Fibroblast of skin of right biceps (primary cell): ENCODE results near the gene PPP1R26.
"Not testable (repeated sequence)": the region's sequence is repeated elsewhere in the genome, so short reads cannot be mapped to it uniquely, and the experiment has no call there.

Experiments
- DNase-seq: peaks from one replicate; pipeline ENCODE4 v3.0.0-alpha.2; 2013

Gene PPP1R26, protein sequence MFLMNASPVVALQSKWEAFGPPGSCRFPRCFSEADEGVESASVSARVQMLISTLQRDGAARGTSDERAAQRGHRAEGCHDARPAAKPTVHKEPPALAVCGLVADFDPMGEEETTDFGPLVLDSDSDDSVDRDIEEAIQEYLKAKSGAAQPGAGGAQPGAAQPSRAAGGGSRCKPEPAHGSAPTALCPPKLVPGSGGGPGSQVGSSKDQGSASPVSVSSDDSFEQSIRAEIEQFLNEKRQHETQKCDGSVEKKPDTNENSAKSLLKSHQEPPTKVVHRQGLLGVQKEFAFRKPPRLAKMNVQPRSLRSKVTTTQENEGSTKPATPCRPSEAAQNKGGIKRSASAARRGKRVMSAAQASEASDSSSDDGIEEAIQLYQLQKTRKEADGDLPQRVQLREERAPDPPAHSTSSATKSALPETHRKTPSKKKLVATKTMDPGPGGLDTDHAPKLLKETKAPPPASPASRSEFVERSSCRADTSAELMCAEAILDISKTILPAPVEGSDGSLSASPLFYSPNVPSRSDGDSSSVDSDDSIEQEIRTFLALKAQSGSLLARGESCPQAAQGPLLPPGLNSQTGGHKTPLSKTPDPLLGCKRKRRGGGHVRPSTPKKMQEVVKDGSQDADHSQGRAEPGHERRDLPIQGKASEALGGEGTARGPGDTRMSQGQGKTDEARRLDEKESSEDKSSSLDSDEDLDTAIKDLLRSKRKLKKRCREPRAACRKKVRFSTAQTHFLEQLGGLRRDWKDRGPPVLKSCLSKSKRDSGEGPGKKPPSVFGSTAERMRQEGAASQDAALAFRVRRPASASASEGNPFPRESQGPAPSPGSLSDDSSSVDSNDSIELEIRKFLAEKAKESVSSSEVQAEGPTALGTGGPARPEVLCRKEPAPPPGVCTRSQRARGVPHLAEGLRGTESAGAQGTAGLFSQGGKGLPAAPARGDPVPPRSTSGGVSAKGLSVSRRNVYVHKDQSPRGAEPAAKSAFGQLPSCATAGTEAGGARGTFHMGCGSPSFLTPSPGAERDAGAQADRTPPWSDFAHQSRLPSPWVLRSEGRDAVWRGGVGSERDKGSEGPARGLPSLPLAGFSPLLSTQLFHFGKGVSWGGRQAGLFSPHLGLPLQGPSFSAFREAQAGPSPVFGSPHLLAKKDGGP (N-terminal part only)

DNA sequence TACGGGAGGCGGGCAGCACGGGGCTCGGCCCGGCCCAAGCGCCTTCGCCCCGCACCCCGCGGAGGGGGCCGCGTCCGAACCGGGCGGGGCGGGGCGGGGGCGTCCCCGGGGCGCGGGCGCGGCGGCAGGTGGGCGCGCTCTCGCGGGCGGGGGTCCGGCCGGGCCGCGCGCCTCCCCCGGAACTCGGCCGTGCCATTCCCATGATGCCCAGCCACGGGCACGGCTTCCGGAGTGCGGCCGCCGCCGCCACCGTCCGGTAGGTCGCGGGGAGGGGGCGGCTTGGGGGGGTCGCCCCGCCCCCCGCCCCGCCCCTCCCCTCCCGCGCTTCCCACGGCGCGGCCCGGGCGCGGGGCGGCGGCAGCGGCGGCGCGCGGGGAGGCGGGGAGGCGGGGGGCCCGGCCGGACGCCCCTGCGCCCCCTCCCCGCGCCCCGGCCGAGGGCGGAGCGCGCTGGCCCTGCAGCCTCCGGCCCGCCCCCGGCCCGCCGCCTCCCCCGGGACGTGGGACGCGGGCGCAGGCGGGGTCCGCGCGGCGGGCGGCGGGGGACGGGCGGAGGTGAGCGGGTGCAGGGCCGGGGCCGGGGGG lies at the start of gene PPP1R26:
Gene PPP1R26 (plus strand): TSS at position 314 of the 584 bp plus-strand sequence. CDS start 4,729 bp downstream, outside the sequence.
- no peak for DNase-seq

DNA sequence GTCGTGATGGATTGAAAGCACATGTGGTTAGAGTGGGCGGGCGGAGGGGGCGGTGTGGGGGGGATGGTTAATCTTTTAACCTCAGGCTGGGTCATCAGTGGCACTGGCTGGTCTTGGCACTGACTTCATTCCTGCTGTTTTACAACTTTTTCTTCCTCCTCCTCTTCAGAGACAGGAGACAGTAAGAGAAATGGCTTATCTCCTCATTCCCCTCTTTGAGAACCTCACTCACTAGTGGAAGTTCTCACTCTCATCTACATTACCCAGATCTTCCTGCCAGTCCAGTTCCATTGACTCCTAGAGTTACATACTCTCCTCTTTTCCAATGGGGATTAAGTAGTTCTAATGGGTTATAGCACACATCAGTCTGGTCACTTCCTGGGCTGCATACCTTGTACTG lies 42.3 kb upstream of the PPP1R26 start:
- no peak for DNase-seq

DNA sequence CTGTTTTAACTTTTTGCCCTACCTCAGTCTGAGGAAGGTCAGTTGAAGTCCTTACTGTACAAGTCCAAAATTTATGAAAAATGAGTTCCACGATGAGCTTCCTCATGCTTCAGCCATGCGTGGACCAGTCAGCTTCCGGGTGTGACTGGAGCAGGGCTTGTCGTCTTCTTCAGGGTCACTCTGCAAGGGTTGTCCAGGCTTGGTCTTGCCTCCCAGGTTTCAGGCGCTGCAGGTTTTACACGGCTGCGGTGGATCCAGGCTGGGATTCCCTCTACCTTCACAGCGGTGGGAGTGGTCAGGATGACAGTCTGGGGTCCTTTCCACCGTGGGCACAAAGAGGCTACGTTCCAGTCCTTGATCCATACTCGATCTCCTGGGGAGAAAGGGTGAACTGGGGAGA lies 41.9 kb upstream of the PPP1R26 start:
- DNase-seq: not testable (repeated sequence)

DNA sequence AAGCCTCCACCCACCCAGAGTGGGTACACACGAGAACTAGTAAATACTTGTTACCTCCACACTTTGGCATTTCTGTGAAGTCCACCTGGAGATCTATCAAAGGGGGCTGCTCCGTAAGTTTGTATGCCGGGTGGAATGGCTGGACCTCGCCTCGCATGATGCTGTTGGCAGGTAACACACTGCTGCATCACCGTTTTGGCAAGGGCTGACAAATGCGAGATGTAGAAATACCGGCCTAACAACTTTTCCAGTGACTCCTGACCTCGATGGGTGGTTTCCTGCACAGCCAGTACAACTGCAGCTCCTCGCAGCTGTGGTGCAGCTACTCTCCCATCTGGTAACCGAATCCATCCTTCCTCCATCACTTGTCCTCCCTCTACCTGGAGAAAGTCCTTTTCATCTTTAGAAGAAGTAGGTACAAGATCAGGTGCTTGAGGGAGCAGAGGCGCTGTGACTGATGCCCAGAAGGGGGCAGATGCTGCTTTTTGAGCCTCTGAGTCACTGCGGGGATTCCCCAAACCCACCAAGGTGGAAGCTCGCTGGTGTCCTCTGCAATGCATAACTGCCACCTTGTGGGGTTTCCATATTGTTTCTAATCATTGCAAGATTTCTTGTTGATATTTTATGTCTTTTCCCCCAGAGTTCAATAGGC lies 40.9 kb upstream of the PPP1R26 start:
- DNase-seq: not testable (repeated sequence)

DNA sequence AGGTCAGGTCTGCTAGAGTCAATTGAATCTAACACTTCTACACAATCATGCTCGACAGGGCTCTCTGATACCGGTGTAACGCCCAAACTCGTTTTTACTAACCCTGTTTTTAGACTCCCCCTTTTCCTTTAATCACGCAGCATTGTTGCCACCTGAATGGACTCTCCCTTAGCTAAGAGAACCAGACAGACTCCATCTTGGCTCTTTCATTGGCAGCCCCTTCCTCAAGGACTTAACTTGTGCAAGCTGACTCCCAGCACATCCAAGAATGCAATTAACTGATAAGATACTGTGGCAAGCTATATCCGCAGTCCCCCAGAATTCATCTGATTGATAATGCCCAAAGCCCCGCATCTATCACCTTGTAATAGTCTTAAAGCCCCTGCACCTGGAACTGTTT lies 40.1 kb upstream of the PPP1R26 start:
- not testable (repeated sequence) for DNase-seq

DNA sequence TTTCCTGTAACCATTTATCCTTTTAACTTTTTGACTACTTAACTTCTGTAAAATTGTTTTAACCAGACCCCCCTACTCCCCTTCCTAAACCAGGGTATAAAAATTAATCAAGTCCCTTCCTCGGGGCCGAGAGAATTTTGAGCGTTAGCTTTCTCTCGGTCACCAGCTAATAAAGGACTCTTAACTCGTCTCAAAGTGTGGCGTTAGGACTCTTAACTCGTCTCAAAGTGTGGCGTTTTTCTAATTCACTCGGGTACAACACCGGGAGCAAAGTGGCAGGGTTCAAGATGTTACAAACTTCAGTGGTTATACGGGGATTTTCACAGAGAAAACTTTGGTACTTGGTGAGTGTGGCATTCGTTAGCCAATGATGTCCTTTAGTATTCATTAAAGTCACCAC lies 39.7 kb upstream of the PPP1R26 start:
- no peak for DNase-seq

DNA sequence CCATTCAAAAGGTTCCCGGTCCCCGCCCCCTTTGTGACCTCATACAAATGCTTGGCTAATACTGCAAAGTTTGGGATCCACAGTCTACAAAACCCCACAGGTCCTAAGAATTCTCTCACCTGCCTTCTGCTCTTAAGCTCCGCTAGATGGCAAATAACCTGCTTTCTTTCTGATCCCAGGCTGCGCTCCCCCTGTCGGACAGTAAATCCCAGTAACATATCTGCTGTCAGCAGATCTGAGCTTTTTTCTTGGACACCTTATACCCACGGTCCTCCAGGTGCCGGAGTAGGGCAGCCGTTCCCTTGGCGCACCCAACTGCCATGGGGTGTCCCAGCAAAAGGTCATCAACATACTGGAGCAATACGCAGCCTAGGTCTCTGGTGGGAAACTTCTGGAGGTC lies 39.0 kb upstream of the PPP1R26 start:
- DNase-seq: no peak

DNA sequence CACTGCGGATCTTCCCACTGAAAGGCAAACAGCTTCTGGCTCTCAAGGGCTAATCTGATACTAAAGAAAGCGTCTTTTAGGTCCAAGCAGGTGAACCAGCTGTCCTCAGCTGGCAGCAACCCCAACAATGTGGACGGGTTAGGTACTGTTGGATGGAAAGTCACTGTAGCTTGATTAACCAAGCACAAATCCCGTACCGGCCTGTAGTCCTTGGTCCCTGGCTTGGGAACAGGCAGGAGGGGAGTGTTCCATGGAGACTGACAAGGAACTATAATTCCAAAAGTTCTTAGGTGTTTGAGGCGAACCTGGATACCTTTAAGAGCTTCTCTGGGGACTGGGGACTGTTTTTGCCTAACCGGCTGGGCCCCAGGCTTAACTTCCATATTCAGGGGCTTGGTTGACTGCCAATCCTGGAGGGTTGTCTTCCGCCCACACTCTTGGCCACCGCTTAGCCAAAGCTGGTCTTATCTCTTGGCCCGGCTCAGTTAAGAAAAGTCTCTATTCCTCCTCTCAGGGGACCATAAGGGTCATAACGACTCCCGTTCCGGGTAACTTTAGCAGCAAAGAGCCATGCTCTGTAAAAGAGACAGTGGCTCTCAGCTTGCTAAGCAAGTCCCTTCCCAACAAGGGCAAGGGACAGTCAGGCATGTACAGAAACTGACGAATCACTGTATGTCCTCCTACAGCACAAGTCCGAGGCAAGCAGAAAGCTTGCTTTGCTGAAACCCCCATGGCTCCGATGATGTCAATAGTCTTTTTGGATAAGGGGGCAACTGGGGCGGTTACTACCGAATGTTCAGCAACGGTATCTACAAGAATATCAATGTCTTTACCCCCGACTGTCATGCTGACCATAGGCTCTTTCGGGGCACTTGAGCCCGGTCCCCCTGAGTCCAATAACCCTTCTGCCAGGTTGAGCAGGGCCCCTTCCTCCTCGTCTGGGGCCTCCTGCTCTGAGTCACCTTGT lies 38.2 kb upstream of the PPP1R26 start:
- not testable (repeated sequence) for DNase-seq

DNA sequence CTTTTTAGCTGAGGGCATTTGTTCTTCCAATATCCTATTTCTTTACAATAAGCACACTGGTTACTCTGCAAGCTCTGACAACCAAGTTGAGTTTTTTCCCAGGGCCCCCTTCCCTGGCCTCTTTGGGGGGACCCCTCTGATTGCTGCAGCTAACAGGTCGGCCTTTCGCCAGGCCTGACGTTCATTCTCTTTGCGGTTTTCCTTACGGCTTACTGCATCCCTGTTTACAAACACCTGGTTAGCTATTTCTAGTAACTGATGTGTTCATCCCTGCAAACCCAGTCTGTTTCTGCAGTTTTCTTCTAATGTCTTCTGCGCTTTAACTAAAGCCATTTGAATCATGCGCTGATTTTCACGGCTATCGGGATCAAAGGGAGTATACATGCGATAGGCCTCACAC lies 37.5 kb upstream of the PPP1R26 start:
- DNase-seq: no peak

DNA sequence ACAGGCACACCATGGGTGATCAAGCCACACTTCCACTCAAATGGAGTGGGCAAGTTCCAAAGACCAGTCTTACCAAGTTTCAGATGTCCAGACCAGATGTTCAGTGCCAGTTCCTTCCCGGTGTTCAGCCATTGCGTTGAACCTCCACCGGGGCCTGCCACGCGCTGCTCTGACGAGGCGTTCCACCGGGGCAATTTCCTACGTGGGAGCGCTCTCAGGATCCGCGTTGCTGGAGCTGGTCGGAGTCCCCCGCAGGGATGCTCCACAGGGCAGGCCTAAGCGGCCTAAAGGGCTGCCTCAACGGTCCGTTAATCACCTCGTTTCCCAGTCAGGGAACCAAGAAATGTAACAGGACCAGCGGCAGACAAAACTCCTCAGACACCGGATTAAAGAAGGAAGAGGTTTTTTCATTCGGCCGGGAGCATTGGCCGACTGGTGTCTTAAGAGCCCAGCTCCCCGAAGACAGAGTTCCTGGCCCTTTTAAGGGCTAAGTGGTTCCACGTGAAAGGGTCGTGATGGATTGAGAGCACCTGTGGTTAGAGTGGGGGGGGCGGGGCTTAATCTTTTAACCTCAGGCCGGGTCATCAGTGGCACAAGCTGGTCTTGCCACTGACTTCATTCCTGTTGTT lies 35.7 kb upstream of the PPP1R26 start:
- DNase-seq: no peak

DNA sequence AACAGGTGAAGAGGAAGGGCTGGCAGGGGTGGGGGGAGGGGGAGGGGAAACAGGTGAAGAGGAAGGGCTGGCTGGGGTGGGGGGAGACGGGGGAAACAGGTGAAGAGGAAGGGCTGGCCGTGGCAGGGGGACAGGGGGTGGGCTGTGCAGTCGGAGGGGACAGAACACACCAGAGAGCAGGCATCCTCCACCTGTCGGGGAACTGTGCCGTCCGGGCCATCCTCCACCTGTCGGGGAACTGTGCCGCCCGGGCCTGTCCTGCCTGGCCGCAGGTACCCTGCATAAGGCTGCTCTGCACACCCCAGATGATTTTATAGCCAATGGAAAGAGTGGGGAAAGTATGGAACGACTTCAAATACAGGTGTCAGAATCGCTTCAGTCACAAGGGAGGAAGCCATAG lies 32.5 kb upstream of the PPP1R26 start:
- DNase-seq: no peak

DNA sequence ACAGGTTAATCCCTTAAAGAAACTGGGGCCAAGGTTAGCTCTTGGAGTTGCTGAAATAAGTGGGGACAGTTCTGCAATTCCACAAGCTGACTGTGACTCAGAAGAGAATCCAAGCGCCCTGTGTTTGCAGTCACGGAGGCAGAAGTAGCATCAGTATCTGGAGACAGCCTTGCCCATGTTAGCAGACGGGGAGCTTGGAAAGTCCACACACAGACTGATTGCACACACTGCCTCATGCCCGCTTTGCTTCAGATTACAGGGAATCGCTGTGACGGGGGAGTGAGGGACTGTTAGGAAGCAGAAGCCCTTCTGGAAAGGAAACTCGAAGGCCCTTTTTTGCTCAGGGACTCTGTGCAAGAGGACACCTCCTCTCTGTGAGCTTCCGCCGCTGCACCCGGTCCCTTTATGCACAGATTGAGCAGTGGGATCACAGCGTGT lies 30.9 kb upstream of the PPP1R26 start:
- DNase-seq: no peak

DNA sequence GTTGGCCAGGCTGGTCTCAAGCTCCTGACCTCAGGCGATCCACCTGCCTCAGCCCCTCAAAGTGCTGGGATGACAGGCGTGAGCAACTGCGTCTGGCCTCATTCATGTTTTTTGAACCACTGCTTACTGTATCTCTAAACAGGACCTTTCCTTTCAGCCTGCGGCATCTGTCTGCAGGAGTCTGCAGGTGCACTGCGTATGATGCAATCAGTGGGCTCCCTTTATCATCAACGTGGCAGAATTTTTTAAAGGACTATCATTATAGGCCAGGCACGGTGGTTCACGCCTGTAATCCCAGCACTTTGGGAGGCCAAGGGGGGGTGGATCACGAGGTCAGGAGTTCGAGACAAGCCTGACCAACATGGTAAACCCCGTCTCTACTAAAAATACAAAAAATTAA lies 30.1 kb upstream of the PPP1R26 start:
- not testable (repeated sequence) for DNase-seq

DNA sequence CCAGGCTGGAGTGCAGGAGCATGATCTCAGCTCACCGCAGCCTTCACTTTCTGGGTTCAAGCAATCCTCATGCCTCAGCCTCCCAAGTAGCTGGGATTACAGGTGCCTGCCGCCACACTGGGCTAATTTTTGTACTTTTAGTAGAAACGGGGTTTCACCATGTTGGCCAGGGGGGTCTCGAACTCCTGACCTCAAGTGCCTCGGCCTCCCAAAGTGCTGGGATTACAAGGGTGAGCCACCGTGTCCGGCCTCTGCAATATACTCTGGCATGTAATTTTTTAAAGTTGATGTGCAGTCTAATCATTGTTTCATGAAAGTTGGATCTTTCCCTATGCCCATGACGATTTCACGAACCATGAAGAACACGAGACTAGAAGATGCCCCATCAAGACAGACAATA lies 28.6 kb upstream of the PPP1R26 start:
- DNase-seq: no peak

DNA sequence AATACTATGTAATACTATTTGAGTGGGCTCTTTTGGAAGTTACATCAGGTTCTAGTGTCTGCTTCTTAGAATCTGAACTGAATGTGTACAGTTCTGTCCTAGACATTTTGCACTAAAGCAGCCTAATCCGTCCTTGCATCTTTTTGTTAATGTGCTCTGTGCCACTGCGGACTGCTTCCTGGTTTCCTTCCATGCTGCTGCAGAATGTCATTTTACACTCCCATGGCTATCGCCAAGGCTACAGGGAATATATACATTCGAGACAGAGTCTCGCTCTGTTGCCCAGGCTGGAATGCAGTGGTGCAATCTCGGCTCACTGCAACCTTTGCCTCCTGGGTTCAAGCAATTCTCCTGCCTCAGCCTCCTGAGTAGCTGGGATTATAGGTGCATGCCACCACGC lies 27.7 kb upstream of the PPP1R26 start:
- not testable (repeated sequence) for DNase-seq

DNA sequence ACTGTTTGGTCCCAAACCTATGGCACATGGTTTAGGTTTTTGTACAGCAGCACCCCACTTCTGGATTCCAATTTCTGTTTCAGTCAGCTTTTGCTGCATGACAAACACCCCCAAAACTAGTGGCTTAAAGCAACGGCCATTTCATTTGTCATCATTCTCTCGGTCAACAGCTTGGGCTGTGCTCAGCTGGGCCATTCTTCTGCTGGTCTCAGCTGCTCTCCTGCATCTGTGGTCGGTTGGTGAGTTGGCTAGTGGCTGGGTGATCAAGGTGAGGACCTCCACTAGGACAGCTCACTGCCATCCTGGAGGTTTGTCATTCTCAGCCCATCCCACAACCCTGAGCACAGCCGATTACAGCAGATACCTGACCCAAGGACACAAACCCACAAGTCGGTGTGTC lies 24.8 kb upstream of the PPP1R26 start:
- DNase-seq: no peak

DNA sequence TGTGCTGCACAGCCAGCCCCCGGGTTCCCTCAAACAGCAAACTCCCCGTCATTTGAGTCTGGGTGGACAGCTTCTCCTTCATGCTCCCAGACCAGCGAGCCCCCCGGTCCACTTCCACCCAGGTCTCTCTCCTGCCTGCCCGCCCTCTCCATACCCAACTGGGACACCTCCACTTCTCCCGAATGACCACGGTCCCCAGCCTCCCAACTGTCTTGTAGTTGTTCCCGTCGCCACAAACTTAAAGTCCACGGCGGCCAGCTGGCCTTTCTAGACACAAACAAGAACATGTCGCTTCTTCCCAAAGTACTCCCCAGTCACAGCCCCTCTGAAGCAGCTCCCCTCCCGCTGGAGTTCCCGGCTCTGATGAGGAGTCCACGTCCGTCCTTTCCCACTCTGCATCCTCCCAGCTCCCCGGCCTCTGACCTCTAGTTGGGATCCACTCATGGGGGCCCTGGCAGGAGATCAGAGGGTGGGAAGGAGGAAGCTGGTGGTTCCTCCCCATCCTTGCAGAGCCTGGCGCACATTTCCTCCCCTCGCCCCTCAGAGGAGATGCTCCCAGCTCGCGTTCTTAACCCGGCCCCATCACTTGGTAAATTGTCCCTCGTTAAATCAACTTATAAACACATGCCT lies 24.1 kb upstream of the PPP1R26 start:
- DNase-seq: no peak

DNA sequence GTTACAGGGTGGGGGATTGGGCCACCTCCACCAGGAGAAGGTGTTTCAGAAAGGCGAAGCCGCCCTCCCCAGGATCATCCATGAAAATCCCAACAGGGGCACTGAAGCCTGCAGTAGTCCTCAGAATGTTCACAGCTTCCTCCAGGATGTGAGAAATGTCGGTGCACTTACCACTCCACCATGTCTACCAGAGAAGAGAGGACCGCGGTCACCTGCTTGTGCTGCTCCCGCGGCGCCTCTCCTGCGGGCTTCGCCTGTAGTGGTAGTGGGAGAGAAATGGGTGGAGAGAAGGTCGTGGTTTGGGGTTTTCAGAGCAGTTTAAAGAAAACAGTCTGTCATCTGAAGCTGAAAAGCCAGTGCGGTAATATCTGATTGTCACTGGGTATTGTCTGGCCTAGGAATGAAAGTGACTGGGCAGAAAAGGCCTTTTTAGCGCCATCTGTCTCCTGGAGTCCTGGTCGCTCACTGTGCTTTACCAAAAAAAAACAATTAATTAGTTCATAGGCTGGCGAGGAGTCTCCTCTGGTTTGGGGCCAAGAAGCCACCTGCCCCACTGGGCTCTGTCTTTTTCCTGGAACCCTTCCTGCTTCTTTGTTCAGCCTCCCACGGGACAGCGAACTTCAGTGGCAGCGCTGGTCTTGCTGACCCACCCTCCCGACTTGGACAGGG lies 23.0 kb upstream of the PPP1R26 start:
- no peak for DNase-seq

DNA sequence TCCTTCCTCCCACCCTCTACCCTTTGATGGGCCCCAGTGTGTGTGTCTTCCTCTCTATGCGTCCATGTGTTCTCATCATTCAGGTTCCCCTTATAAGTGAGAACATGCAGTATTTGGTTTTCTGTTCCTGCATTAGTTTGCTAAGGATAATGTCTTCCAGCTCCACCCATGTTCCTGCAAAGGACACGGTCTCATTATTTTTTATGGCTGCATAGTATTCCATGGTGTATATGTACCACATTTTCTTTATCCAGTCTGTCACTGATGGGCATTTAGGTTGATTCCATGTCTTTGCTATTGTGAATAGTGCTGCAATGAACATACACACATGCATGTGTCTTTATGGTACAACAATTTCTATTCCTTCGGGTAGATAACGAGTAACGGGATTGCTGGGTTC lies 21.1 kb upstream of the PPP1R26 start:
- not testable (repeated sequence) for DNase-seq

DNA sequence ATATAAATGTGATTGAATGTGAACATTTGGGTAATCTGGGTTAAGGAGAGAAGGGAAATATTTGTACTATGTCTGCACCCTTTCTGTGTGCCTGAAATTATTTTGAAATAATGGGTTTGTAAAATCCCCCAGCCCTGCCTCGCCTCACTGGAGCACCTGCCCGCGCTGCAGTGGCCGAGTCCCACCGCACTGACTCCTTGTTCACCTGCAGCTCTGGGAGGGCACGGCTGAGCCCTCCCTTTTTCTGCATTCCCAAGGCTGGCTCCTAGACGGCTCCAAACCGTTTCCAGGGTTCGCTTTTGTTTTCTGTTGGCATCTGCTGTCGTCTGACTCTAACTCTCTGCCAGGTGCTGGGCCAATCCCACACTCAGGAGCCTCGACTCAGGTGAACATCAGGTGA lies 17.6 kb upstream of the PPP1R26 start:
- no peak for DNase-seq
